GM18507 (cell line): ENCODE measurements around the gene TNP1.

ENCODE experiments used
- DNase-seq: peaks from one replicate; pipeline ENCODE4 v3.0.0; 2011; ENCODE audit warnings: low read depth; ENCODE audit not compliant: insufficient read length; ENCODE audit errors: extremely low spot score
- FAIRE-seq: peaks from 2 replicates; lab custom pipeline; 2011; peaks lifted over from hg19 to GRCh38; lab: Jason Lieb, UNC

Gene TNP1

GRCh38 chr2:216878072-216878471, 18.2 kb upstream of the TNP1 start:
- FAIRE-seq (no peak), DNase-seq (no peak)

GRCh38 chr2:216877085-216877484, 17.2 kb upstream of the TNP1 start:
- FAIRE-seq (no peak), DNase-seq (no peak)

- DNase-seq (no peak), FAIRE-seq (no peak)
These were observed 16.0 kb upstream of the TNP1 start for GRCh38 chr2:216875862-216876261.

- FAIRE-seq (no peak), DNase-seq (no peak)
These were observed 13.7 kb upstream of the TNP1 start for GRCh38 chr2:216873573-216873972.

GRCh38 chr2:216872624-216873023, 12.8 kb upstream of the TNP1 start:
- DNase-seq (no peak), FAIRE-seq (no peak)

GRCh38 chr2:216872040-216872439, 12.2 kb upstream of the TNP1 start:
- DNase-seq: no peak
- no peak for FAIRE-seq

GRCh38 chr2:216871333-216871934, 11.6 kb upstream of the TNP1 start:
- no peak for DNase-seq
- no peak for FAIRE-seq

- DNase-seq (no peak), FAIRE-seq (no peak)
These were observed 10.9 kb upstream of the TNP1 start for GRCh38 chr2:216870508-216871332.

GRCh38 chr2:216866515-216867095, 6.7 kb upstream of the TNP1 start:
- FAIRE-seq: no peak

GRCh38 chr2:216865658-216866057, 5.8 kb upstream of the TNP1 start:
- no peak for FAIRE-seq

More at GRCh38 chr2:216866515-216867095, 6.7 kb upstream of the TNP1 start:
- DNase-seq: no peak

GRCh38 chr2:216863946-216864345, 4.1 kb upstream of the TNP1 start:
- DNase-seq (no peak), FAIRE-seq (no peak)

More at GRCh38 chr2:216865658-216866057, 5.8 kb upstream of the TNP1 start:
- DNase-seq: no peak

GRCh38 chr2:216862628-216863398, 2.9 kb upstream of the TNP1 start:
- DNase-seq: no peak
- FAIRE-seq: no peak

- DNase-seq: no peak
- FAIRE-seq: no peak
These were observed 718 bp upstream of the TNP1 start for GRCh38 chr2:216860426-216861137.

- FAIRE-seq (no peak), DNase-seq (no peak)
These were observed 1.6 kb downstream of the TNP1 start for GRCh38 chr2:216858312-216858711.

- FAIRE-seq: no peak
These were observed 2.7 kb downstream of the TNP1 start for GRCh38 chr2:216857131-216857550.

GRCh38 chr2:216856406-216857065, 3.3 kb downstream of the TNP1 start:
- no peak for FAIRE-seq
- DNase-seq: no peak

More at GRCh38 chr2:216857131-216857550, 2.7 kb downstream of the TNP1 start:
- no peak for DNase-seq

GRCh38 chr2:216855605-216856004, 4.3 kb downstream of the TNP1 start:
- FAIRE-seq: no peak

GRCh38 chr2:216855079-216855478, 4.8 kb downstream of the TNP1 start:
- DNase-seq: no peak
- no peak for FAIRE-seq

More at GRCh38 chr2:216855605-216856004, 4.3 kb downstream of the TNP1 start:
- no peak for DNase-seq
